GM23338 (cell line): Measurements from ENCODE around the gene ISLR2. TPM values are rescaled to one million over a fixed set of nuclear protein-coding genes. Genes with fewer than 3 reads are reported as not detected.

Experiments
- ATAC-seq: fragments of 200-7000 bp; cut with Tn5 transposase; 3 replicates; pipeline ENCODE4 v1.9.1; 2020
- DNase-seq: peaks from one replicate; pipeline ENCODE4 v3.0.0-alpha.2; 2015; ENCODE audit warnings: low spot score
- H2AFZ ChIP-seq: fragments of 200-600 bp; sonication (generic); 2 replicates; pipeline ENCODE4 v1.8.0; 2016; ENCODE audit warnings: antibody characterized with exemption, mild to moderate bottlenecking, moderate library complexity
- H3F3A ChIP-seq: fragments of 200-600 bp; sonication (generic); replicated peaks from 2 replicates; pipeline ENCODE4 v1.8.0; 2017; ENCODE audit warnings: antibody characterized with exemption, mixed run types, low read depth
- H3K27ac ChIP-seq: fragments of 200-600 bp; sonication (generic); 2 replicates; pipeline ENCODE4 v1.6.1; 2016; ENCODE audit warnings: low read depth
- H3K27me3 ChIP-seq: fragments of 200-600 bp; sonication (generic); 2 replicates; pipeline ENCODE4 v1.8.0; 2016; ENCODE audit warnings: mild to moderate bottlenecking, mixed run types, moderate library complexity; ENCODE audit not compliant: insufficient read depth
- H3K36me3 ChIP-seq: fragments of 200-600 bp; sonication (generic); 2 replicates; pipeline ENCODE4 v1.8.0; 2016; ENCODE audit warnings: mild to moderate bottlenecking; ENCODE audit not compliant: insufficient read depth
- H3K4me1 ChIP-seq: fragments of 200-600 bp; sonication (generic); 2 replicates; pipeline ENCODE4 v1.8.0; 2016; ENCODE audit warnings: mild to moderate bottlenecking, moderate library complexity; ENCODE audit not compliant: insufficient read depth
- H3K4me2 ChIP-seq: fragments of 200-600 bp; sonication (generic); 2 replicates; pipeline ENCODE4 v1.7.1; 2017; ENCODE audit warnings: mixed run types
- H3K4me3 ChIP-seq: fragments of 200-600 bp; sonication (generic); 2 replicates; pipeline ENCODE4 v1.6.1; 2016; ENCODE audit warnings: mixed run types
- H3K79me2 ChIP-seq: fragments of 200-600 bp; sonication (generic); replicated peaks from 2 replicates; pipeline ENCODE4 v1.8.0; 2017; ENCODE audit warnings: mild to moderate bottlenecking; ENCODE audit not compliant: insufficient read depth
- H3K9me2 ChIP-seq: fragments of 200-600 bp; sonication (generic); 2 replicates; pipeline ENCODE4 v1.8.0; 2017; ENCODE audit not compliant: insufficient read depth
- H4K20me1 ChIP-seq: fragments of 200-600 bp; sonication (generic); replicated peaks from 2 replicates; pipeline ENCODE4 v1.8.0; 2017; ENCODE audit warnings: mild to moderate bottlenecking; ENCODE audit not compliant: insufficient read depth
- H3K27ac Mint-ChIP-seq: 2 replicates; pipeline ENCODE4 v1.8.0; 2020; ENCODE audit warnings: inconsistent platforms, mild to moderate bottlenecking, moderate library complexity, mixed read lengths
- H3K27me3 Mint-ChIP-seq: 3 replicates; pipeline ENCODE4 v1.8.0; 2022; ENCODE audit warnings: low read depth, mild to moderate bottlenecking, moderate library complexity, mixed read lengths, inconsistent platforms; ENCODE audit not compliant: insufficient read depth, poor library complexity
- H3K36me3 Mint-ChIP-seq: 3 replicates; pipeline ENCODE4 v1.8.0; 2021; ENCODE audit warnings: low read depth, mild to moderate bottlenecking, inconsistent platforms, moderate library complexity, mixed read lengths
- H3K4me1 Mint-ChIP-seq: 3 replicates; pipeline ENCODE4 v1.8.0; 2020; ENCODE audit warnings: mild to moderate bottlenecking, inconsistent platforms, mixed read lengths
- H3K4me3 Mint-ChIP-seq: 3 replicates; pipeline ENCODE4 v1.8.0; 2021; ENCODE audit warnings: moderate library complexity, mild to moderate bottlenecking, inconsistent platforms, mixed read lengths
- H3K9me3 Mint-ChIP-seq: 3 replicates; pipeline ENCODE4 v1.8.0; 2020; ENCODE audit warnings: moderate library complexity, mild to moderate bottlenecking, inconsistent platforms, mixed read lengths
- CREB1 ChIP-seq: fragments of 250-450 bp; sonication (Bioruptor Pico); IDR thresholded peaks from 2 replicates; pipeline ENCODE4 v1.5.0; 2020; ENCODE audit warnings: low read depth, mild to moderate bottlenecking, moderate library complexity
- CTCF ChIP-seq, 2 experiments: fragments of 200-600 bp in 1 of 2; sonication (generic) in 1 of 2; conservative IDR thresholded peaks; 2 replicates each; pipeline versions ENCODE4 v1.5.1 to v1.6.1; 2016 to 2017; ENCODE audit warnings: antibody characterized with exemption in 2 of 2, low read depth in 2 of 2, mild to moderate bottlenecking in 2 of 2, moderate library complexity in 1 of 2
- ETS1 ChIP-seq: IDR thresholded peaks from 2 replicates; pipeline ENCODE4 v1.6.1; 2016; ENCODE audit warnings: antibody characterized with exemption
- EZH2 ChIP-seq: fragments of 200-600 bp; sonication (generic); IDR thresholded peaks from one replicate; pipeline ENCODE4 v1.8.0; 2017; ENCODE audit warnings: antibody characterized with exemption, mild to moderate bottlenecking, low read depth; ENCODE audit not compliant: unreplicated experiment
- EZH2phosphoT487 ChIP-seq: fragments of 200-600 bp; sonication (generic); IDR thresholded peaks from one replicate; pipeline ENCODE4 v1.8.1; 2018; ENCODE audit warnings: antibody characterized with exemption; ENCODE audit not compliant: unreplicated experiment
- JUNB ChIP-seq: IDR thresholded peaks from one replicate; pipeline ENCODE4 v1.6.1; 2016; ENCODE audit warnings: antibody characterized with exemption; ENCODE audit not compliant: unreplicated experiment
- NANOG ChIP-seq: IDR thresholded peaks from 2 replicates; pipeline ENCODE4 v1.6.1; 2016; ENCODE audit warnings: antibody characterized with exemption, borderline replicate concordance
- POLR2AphosphoS5 ChIP-seq: IDR thresholded peaks from 2 replicates; pipeline ENCODE4 v1.6.1; 2016; ENCODE audit warnings: antibody characterized with exemption, low read depth
- REST ChIP-seq: IDR thresholded peaks from one replicate; pipeline ENCODE4 v1.6.1; 2018; ENCODE audit warnings: antibody characterized with exemption; ENCODE audit not compliant: unreplicated experiment
- STAT1 ChIP-seq: IDR thresholded peaks from one replicate; pipeline ENCODE4 v1.6.1; 2016; ENCODE audit warnings: antibody characterized with exemption; ENCODE audit not compliant: unreplicated experiment
- ZNF114 ChIP-seq: fragments of 250-450 bp; sonication (Bioruptor Pico); IDR thresholded peaks from 2 replicates; pipeline ENCODE4 v1.5.0; 2020; ENCODE audit warnings: mild to moderate bottlenecking, moderate library complexity
- ZNF331 ChIP-seq: fragments of 250-450 bp; sonication (Bioruptor Pico); IDR thresholded peaks from 2 replicates; pipeline ENCODE4 v1.5.0; 2020; ENCODE audit warnings: low read depth, mild to moderate bottlenecking, moderate library complexity
- ZNF462 ChIP-seq: fragments of 250-450 bp; sonication (Bioruptor Pico); IDR thresholded peaks from 2 replicates; pipeline ENCODE4 v1.5.0; 2020; ENCODE audit warnings: mild to moderate bottlenecking, moderate library complexity
- polyA plus RNA-seq: library from polyadenylated mRNA; unstranded; fragments of >200 nt; fragmentation: Nextera tagmentation; extraction: Ambion mirVana; gene quantifications from 2 replicates; pipeline ENCODE4 v1.2.1, GENCODE V29; 2016
- total RNA-seq: library from RNA; depleted of rRNA; stranded (reverse); fragments of >200 nt; shearing (Covaris generic); gene quantifications from 2 replicates; pipeline ENCODE4 v1.2.3, GENCODE V29; 2014

The ISLR2 gene
- total and polyA plus RNA-seq, 2 experiments from 2014 or later = 0.13 to 0.21 TPM

- peaks cover 32% of the 10 kb centered on the region for H3K27me3 Mint-ChIP-seq
- H3K36me3 ChIP-seq = no peaks in the 10 kb centered on the region; the same call in 1 of the 2 replicates
- H3K4me3 Mint-ChIP-seq = no peak overlapping the region
- no peaks in the 10 kb centered on the region for H3K79me2 ChIP-seq
- DNase-seq (peak; percentile 43), ATAC-seq (peak; percentile 45)
- H3K9me3 Mint-ChIP-seq = no peaks in the 10 kb centered on the region
- H3K4me2 ChIP-seq = peak overlapping the region; percentile 32; the same call in 1 of the 2 replicates
- H3K4me3 ChIP-seq = no peak overlapping the region
- H3K27ac Mint-ChIP-seq = no peak overlapping the region
- H3F3A ChIP-seq = no peaks in the 10 kb centered on the region
- peaks cover 17% of the 10 kb centered on the region for H3K4me1 ChIP-seq
- no peak for TF ChIP-seq CTCF (conservative IDR thresholded peaks at IDR 0.05; ENCODE audit: low read depth in 2 of 2)
- TF ChIP-seq JUNB = no peak
- TF ChIP-seq CREB1 (CRISPR knock-in tag) = no peak
- no peak for TF ChIP-seq POLR2AphosphoS5
- TF ChIP-seq STAT1 = no peak
- no peak for TF ChIP-seq REST
- no peak for TF ChIP-seq ZNF331 (CRISPR knock-in tag)
- TF ChIP-seq EZH2 = no peak
- no peak for TF ChIP-seq ETS1
- no peak for TF ChIP-seq ZNF462
- TF ChIP-seq EZH2phosphoT487 = no peak
- TF ChIP-seq NANOG = no peak
- TF ChIP-seq ZNF114 (CRISPR knock-in tag) = no peak
- H2AFZ ChIP-seq = peak overlapping the region; percentile 87; the same call in 1 of the 2 replicates
- no peaks in the 10 kb centered on the region for H4K20me1 ChIP-seq
- H3K36me3 Mint-ChIP-seq = no peaks in the 10 kb centered on the region
- no peaks in the 10 kb centered on the region for H3K27me3 ChIP-seq
- H3K27ac ChIP-seq = no peak overlapping the region
- H3K4me1 Mint-ChIP-seq = peaks cover 53% of the 10 kb centered on the region
- H3K9me2 ChIP-seq = no peaks in the 10 kb centered on the region
Measured at GRCh38 chr15:74172701-74173379, 42.5 kb downstream of the ISLR2 start.
